SU-DHL-6 (cell line): ENCODE data around the gene DOCK9.

ENCODE experiments used
- H2AFZ ChIP-seq: fragments of 200-600 bp; sonication (generic); 2 replicates; pipeline ENCODE4 v1.6.1; 2014; ENCODE audit warnings: low read depth, mild to moderate bottlenecking, moderate library complexity, mixed read lengths, antibody characterized with exemption, low read length; ENCODE audit not compliant: severe bottlenecking
- H3F3A ChIP-seq: fragments of 200-600 bp; shearing (Covaris generic); 2 replicates; pipeline ENCODE4 v1.6.0; 2016; ENCODE audit warnings: antibody characterized with exemption, mild to moderate bottlenecking; ENCODE audit not compliant: insufficient read depth
- H3K27ac ChIP-seq: fragments of 200-600 bp; sonication (generic); 2 replicates; pipeline ENCODE4 v1.5.1; 2016; ENCODE audit warnings: low read depth, mild to moderate bottlenecking, low read length, moderate library complexity, mixed read lengths
- H3K27me3 ChIP-seq: fragments of 200-600 bp; sonication (generic), shearing (Covaris generic); 2 replicates; pipeline ENCODE4 v1.6.0; 2014; ENCODE audit warnings: mild to moderate bottlenecking, low read length
- H3K36me3 ChIP-seq: fragments of 200-600 bp; sonication (generic); 2 replicates; pipeline ENCODE4 v1.6.1; 2014; ENCODE audit warnings: mild to moderate bottlenecking, low read length, mixed read lengths
- H3K4me2 ChIP-seq: fragments of 300-600, 200-600 bp; shearing (Covaris generic), sonication (generic); 2 replicates; pipeline ENCODE4 v1.6.0; 2014; ENCODE audit warnings: low read length, low read depth, mild to moderate bottlenecking; ENCODE audit not compliant: poor library complexity, severe bottlenecking
- H3K4me3 ChIP-seq: fragments of 200-600 bp; sonication (generic); 2 replicates; pipeline ENCODE4 v1.5.1; 2014; ENCODE audit warnings: antibody characterized with exemption, low read length, mild to moderate bottlenecking, mixed read lengths; ENCODE audit not compliant: insufficient read depth, poor library complexity, severe bottlenecking
- H3K79me2 ChIP-seq: fragments of 200-600 bp; sonication (generic); 2 replicates; pipeline ENCODE4 v1.6.1; 2014; ENCODE audit warnings: mild to moderate bottlenecking, low read length, moderate library complexity; ENCODE audit not compliant: insufficient read depth
- H3K9ac ChIP-seq: fragments of 200-600 bp; sonication (generic); 2 replicates; pipeline ENCODE4 v1.7.0; 2014; ENCODE audit warnings: mild to moderate bottlenecking, low read length
- H3K9me2 ChIP-seq: fragments of 200-600 bp; sonication (generic); replicated peaks from 2 replicates; pipeline ENCODE4 v1.6.1; 2014; ENCODE audit warnings: low read length; ENCODE audit not compliant: insufficient read depth
- H3K9me3 ChIP-seq: fragments of 200-600 bp; sonication (generic); 2 replicates; pipeline ENCODE4 v1.6.1; 2014; ENCODE audit warnings: low read length, mixed read lengths; ENCODE audit not compliant: insufficient read depth
- H4K20me1 ChIP-seq: fragments of 200-600 bp; sonication (generic); 2 replicates; pipeline ENCODE4 v1.6.1; 2014; ENCODE audit warnings: low read depth, mild to moderate bottlenecking, antibody characterized with exemption, low read length, moderate library complexity, mixed read lengths
- EZH2phosphoT487 ChIP-seq: fragments of 200-600 bp; sonication (generic), shearing (Covaris generic); conservative IDR thresholded peaks from 2 replicates; pipeline ENCODE4 v1.6.1; 2018; ENCODE audit warnings: mild to moderate bottlenecking, antibody characterized with exemption, low read length, moderate library complexity, mixed read lengths
- TF ChIP-seq, protein P1 (sequence below): fragments of 200-600 bp; sonication (generic); IDR thresholded peaks from one replicate; pipeline ENCODE4 v1.5.1; 2017; ENCODE audit warnings: antibody characterized with exemption, mild to moderate bottlenecking, low read length, moderate library complexity; ENCODE audit not compliant: insufficient read depth, poor library complexity, severe bottlenecking

The DOCK9 gene, protein sequence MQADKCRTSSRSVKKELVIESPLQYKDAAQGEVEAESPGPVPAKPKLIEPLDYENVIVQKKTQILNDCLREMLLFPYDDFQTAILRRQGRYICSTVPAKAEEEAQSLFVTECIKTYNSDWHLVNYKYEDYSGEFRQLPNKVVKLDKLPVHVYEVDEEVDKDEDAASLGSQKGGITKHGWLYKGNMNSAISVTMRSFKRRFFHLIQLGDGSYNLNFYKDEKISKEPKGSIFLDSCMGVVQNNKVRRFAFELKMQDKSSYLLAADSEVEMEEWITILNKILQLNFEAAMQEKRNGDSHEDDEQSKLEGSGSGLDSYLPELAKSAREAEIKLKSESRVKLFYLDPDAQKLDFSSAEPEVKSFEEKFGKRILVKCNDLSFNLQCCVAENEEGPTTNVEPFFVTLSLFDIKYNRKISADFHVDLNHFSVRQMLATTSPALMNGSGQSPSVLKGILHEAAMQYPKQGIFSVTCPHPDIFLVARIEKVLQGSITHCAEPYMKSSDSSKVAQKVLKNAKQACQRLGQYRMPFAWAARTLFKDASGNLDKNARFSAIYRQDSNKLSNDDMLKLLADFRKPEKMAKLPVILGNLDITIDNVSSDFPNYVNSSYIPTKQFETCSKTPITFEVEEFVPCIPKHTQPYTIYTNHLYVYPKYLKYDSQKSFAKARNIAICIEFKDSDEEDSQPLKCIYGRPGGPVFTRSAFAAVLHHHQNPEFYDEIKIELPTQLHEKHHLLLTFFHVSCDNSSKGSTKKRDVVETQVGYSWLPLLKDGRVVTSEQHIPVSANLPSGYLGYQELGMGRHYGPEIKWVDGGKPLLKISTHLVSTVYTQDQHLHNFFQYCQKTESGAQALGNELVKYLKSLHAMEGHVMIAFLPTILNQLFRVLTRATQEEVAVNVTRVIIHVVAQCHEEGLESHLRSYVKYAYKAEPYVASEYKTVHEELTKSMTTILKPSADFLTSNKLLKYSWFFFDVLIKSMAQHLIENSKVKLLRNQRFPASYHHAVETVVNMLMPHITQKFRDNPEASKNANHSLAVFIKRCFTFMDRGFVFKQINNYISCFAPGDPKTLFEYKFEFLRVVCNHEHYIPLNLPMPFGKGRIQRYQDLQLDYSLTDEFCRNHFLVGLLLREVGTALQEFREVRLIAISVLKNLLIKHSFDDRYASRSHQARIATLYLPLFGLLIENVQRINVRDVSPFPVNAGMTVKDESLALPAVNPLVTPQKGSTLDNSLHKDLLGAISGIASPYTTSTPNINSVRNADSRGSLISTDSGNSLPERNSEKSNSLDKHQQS (N-terminal part only)

DNA sequence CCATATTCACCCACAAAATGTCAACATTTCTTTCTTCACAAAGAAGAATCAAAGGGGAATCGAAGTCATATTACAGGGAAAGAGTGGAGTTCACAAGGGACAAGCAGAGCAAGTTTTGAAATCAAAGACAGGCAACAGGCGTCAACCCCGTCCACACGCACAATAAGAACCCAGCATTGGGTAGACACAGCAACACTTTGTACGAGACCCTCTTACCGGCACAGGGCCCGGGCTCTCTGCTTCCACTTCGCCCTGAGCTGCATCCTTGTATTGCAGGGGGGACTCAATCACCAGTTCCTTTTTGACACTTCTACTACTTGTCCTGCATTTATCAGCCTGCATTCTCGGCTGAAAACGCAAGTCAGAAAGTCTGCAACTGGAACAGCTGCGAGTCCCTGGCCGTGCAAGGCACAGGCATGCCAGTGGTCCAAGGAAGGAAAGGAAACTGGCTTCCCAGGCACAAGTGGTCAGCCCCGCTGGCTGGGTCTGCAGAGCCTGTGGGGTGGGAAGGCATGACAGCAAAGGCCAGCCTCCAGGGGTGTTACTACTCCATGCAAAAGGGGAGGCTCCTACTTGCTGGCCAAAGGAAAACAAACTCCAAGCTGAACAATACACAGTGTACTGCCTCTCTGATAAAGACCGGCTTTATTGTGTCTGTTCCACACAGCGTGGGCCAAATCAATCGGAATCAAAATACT lies at the start of gene DOCK9:
Gene DOCK9, minus strand, starts transcription at position 497 of the 698 bp plus-strand sequence. Its CDS starts 155 bp downstream, at position 342.
- no peak within 1 kb of the TSS for H3K4me2 ChIP-seq
- no peaks in the 10 kb centered on the region for H3F3A ChIP-seq
- H3K27me3 ChIP-seq = no peaks in the 10 kb centered on the region
- no peaks in the 10 kb centered on the region for H4K20me1 ChIP-seq
- H3K9me2 ChIP-seq = no peaks in the 10 kb centered on the region
- H3K79me2 ChIP-seq = no peaks in the 10 kb centered on the region
- H3K9ac ChIP-seq = no peak within 1 kb of the TSS
- TF ChIP-seq, protein P1, sequence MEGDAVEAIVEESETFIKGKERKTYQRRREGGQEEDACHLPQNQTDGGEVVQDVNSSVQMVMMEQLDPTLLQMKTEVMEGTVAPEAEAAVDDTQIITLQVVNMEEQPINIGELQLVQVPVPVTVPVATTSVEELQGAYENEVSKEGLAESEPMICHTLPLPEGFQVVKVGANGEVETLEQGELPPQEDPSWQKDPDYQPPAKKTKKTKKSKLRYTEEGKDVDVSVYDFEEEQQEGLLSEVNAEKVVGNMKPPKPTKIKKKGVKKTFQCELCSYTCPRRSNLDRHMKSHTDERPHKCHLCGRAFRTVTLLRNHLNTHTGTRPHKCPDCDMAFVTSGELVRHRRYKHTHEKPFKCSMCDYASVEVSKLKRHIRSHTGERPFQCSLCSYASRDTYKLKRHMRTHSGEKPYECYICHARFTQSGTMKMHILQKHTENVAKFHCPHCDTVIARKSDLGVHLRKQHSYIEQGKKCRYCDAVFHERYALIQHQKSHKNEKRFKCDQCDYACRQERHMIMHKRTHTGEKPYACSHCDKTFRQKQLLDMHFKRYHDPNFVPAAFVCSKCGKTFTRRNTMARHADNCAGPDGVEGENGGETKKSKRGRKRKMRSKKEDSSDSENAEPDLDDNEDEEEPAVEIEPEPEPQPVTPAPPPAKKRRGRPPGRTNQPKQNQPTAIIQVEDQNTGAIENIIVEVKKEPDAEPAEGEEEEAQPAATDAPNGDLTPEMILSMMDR = no peak
- no peak within 1 kb of the TSS for H2AFZ ChIP-seq
- H3K9me3 ChIP-seq = no peaks in the 10 kb centered on the region
- H3K36me3 ChIP-seq = no peaks in the 10 kb centered on the region
- H3K27ac ChIP-seq = no peak within 1 kb of the TSS
- H3K4me3 ChIP-seq = no peak within 1 kb of the TSS

DNA sequence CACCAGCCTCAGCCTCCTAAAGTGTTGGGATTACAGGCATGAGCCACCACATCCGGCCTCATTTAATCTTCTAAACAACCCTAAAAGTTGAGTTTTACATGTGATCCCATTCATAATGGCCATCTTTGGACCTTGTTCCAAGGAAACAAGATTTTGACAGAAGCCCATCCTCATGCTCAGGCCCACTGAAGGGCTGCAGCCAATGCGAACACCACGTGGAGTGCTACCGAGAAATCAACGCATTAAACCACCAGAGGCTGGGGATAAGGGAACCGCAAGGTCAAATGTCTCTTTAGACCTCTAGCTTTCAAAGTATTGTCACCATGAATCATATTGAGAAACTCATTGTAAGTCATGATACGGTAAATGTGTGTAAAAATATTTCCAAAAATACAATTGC lies 49.4 kb upstream of the DOCK9 start:
- Histone ChIP-seq H3K9me3 (no peaks in the 10 kb centered on the region), H3K27me3 (no peaks in the 10 kb centered on the region), H4K20me1 (no peaks in the 10 kb centered on the region), H3K4me3 (no peak overlapping the region), H3K9ac (no peak overlapping the region), H3F3A (no peaks in the 10 kb centered on the region), H3K36me3 (no peaks in the 10 kb centered on the region), H3K27ac (no peak overlapping the region), H3K9me2 (no peaks in the 10 kb centered on the region), H3K4me2 (no peak overlapping the region), H2AFZ (no peak overlapping the region), H3K79me2 (no peaks in the 10 kb centered on the region)
- no peak for TF ChIP-seq EZH2phosphoT487
- TF ChIP-seq, protein P1 = no peak

GRCh38 chr13:99022941-99023340 lies 45.1 kb upstream of the DOCK9 start:
- Histone ChIP-seq H3K27me3 (no peaks in the 10 kb centered on the region), H4K20me1 (no peaks in the 10 kb centered on the region), H2AFZ (no peak overlapping the region), H3F3A (no peaks in the 10 kb centered on the region), H3K9ac (no peak overlapping the region), H3K9me2 (no peaks in the 10 kb centered on the region), H3K79me2 (no peaks in the 10 kb centered on the region), H3K4me2 (no peak overlapping the region), H3K4me3 (no peak overlapping the region), H3K27ac (no peak overlapping the region), H3K36me3 (no peaks in the 10 kb centered on the region), H3K9me3 (no peaks in the 10 kb centered on the region)
- TF ChIP-seq, protein P1 = no peak
- TF ChIP-seq EZH2phosphoT487 = no peak
